ENCODE data around the gene LRRC43.
A peak's percentile ranks its signal among the peaks of the same experiment; 100 is the strongest.

The LRRC43 gene

GRCh38 chr12:122148657-122149056, 34.3 kb upstream of the LRRC43 start:
- H2BK120ac ChIP-seq (ENCODE audit: low read depth, low read length) = no peak overlapping the region
- H3K4me3 ChIP-seq (ENCODE audit: low read length) = no peak overlapping the region
- H3K23ac ChIP-seq (ENCODE audit: low read length) = no peak overlapping the region
- H3K4ac ChIP-seq (ENCODE audit: low read depth, low read length) = no peak overlapping the region
- DNase-seq = no peak
- no peak overlapping the region for H3K27ac ChIP-seq (ENCODE audit: low read depth, low read length)
- H3K56ac ChIP-seq (ENCODE audit: low read length) = no peak overlapping the region
- no peak overlapping the region for H2BK5ac ChIP-seq (ENCODE audit: low read length)
- WGBS (ENCODE audit: extremely low coverage, insufficient coverage, low lambda C conversion rate) = no CpG with 5 or more reads among the region's 6 CpGs
- H2AK5ac ChIP-seq (ENCODE audit: low read length) = no peak overlapping the region
- H3K18ac ChIP-seq (ENCODE audit: low read length) = no peak overlapping the region
- H4K5ac ChIP-seq (ENCODE audit: low read length) = no peak overlapping the region
- H4K8ac ChIP-seq (ENCODE audit: low read depth, low read length) = no peak overlapping the region
- H3K4me1 ChIP-seq (ENCODE audit: control insufficient read depth, low read depth, low read length) = no peaks in the 10 kb centered on the region
- H2BK15ac ChIP-seq (replicated peaks; ENCODE audit: low read depth) = no peak overlapping the region
- H3K36me3 ChIP-seq (ENCODE audit: control insufficient read depth, insufficient read depth, low read length) = no peaks in the 10 kb centered on the region
- no peaks in the 10 kb centered on the region for H3K79me1 ChIP-seq (ENCODE audit: low read length)
- no peaks in the 10 kb centered on the region for H3K79me2 ChIP-seq (ENCODE audit: control insufficient read depth, insufficient read depth, low read length)
- no peak overlapping the region for H3K9ac ChIP-seq (ENCODE audit: low read length)
- no peak overlapping the region for H3K4me2 ChIP-seq (ENCODE audit: low read length)
- H3K27me3 ChIP-seq (ENCODE audit: insufficient read depth, low read length, poor library complexity) = no peaks in the 10 kb centered on the region

DNA sequence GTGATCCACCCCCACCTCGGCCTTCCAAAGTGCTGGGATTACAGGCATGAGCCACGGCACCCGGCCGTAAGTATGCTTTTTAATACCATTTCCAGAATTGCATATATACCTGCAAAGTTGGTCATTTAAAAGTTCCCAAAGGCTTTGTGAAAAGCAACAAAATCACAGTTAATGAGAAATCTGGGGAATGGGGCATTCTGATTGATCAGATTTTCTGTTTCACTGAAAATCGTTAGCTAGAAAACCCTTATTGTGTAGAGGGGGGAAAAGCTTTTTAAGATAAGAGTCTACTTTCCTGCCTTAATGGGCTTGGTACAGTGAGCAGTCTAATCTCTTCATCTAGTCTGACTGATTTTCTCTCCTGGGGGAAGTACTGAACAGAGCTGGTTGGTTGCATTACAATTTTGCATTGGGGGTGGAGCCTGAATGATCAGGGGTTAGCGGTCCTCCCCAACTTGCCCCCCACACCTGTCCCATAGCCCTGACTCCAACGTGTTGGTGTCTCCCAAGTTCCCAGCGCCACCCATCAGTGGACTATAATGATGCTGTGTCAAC, 32.7 kb upstream of the LRRC43 start:
- Histone ChIP-seq H2BK120ac (ENCODE audit: low read depth, low read length) (no peak overlapping the region), H3K23ac (ENCODE audit: low read length) (no peak overlapping the region), H4K5ac (ENCODE audit: low read length) (no peak overlapping the region), H3K4me2 (ENCODE audit: low read length) (no peak overlapping the region), H2BK5ac (ENCODE audit: low read length) (no peak overlapping the region), H3K36me3 (ENCODE audit: control insufficient read depth, insufficient read depth, low read length) (no peaks in the 10 kb centered on the region), H3K4me3 (ENCODE audit: low read length) (no peak overlapping the region), H3K56ac (ENCODE audit: low read length) (no peak overlapping the region), H3K4me1 (ENCODE audit: control insufficient read depth, low read depth, low read length) (no peaks in the 10 kb centered on the region), H3K79me1 (ENCODE audit: low read length) (no peaks in the 10 kb centered on the region), H4K8ac (ENCODE audit: low read depth, low read length) (no peak overlapping the region), H3K27ac (ENCODE audit: low read depth, low read length) (no peak overlapping the region), H3K18ac (ENCODE audit: low read length) (no peak overlapping the region), H3K9ac (ENCODE audit: low read length) (no peak overlapping the region), H3K4ac (ENCODE audit: low read depth, low read length) (no peak overlapping the region), H2AK5ac (ENCODE audit: low read length) (no peak overlapping the region), H2BK15ac (replicated peaks; ENCODE audit: low read depth) (no peak overlapping the region), H3K27me3 (ENCODE audit: insufficient read depth, low read length, poor library complexity) (no peaks in the 10 kb centered on the region), H3K79me2 (ENCODE audit: control insufficient read depth, insufficient read depth, low read length) (no peaks in the 10 kb centered on the region)
- WGBS (ENCODE audit: extremely low coverage, insufficient coverage, low lambda C conversion rate) = no CpG with 5 or more reads among the region's 8 CpGs
- no peak for DNase-seq

DNA sequence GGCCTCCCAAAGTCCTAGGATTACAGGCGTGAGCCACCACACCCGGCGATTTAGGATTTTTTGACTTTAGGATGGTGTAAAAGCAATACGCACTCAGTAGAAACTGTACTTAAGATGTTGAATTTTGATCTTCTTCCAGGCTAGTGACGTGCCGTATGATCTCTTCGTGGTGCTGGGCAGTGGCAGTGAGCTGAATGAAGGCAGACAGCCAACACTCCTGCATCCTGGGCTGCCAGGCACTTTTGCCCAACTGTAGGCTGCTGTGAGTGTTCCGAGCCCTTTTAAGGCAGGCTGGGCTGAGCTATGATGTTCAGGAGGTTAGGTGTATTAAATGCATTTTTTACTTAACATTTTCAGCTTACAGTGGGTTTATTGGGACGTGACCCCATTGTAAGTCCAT, 30.2 kb upstream of the LRRC43 start:
- no peaks in the 10 kb centered on the region for H3K79me1 ChIP-seq (ENCODE audit: low read length)
- H4K8ac ChIP-seq (ENCODE audit: low read depth, low read length) = no peak overlapping the region
- no peak overlapping the region for H2BK15ac ChIP-seq (replicated peaks; ENCODE audit: low read depth)
- H3K9ac ChIP-seq (ENCODE audit: low read length) = no peak overlapping the region
- H3K79me2 ChIP-seq (ENCODE audit: control insufficient read depth, insufficient read depth, low read length) = no peaks in the 10 kb centered on the region
- H2BK5ac ChIP-seq (ENCODE audit: low read length) = no peak overlapping the region
- no peak overlapping the region for H4K5ac ChIP-seq (ENCODE audit: low read length)
- no peaks in the 10 kb centered on the region for H3K4me1 ChIP-seq (ENCODE audit: control insufficient read depth, low read depth, low read length)
- no peak overlapping the region for H2AK5ac ChIP-seq (ENCODE audit: low read length)
- no peak overlapping the region for H3K4me3 ChIP-seq (ENCODE audit: low read length)
- no peak overlapping the region for H3K56ac ChIP-seq (ENCODE audit: low read length)
- no peak overlapping the region for H2BK120ac ChIP-seq (ENCODE audit: low read depth, low read length)
- H3K36me3 ChIP-seq (ENCODE audit: control insufficient read depth, insufficient read depth, low read length) = no peaks in the 10 kb centered on the region
- H3K18ac ChIP-seq (ENCODE audit: low read length) = no peak overlapping the region
- no CpG with 5 or more reads among the region's 9 CpGs for WGBS (ENCODE audit: extremely low coverage, insufficient coverage, low lambda C conversion rate)
- no peak overlapping the region for H3K27ac ChIP-seq (ENCODE audit: low read depth, low read length)
- H3K23ac ChIP-seq (ENCODE audit: low read length) = no peak overlapping the region
- H3K4ac ChIP-seq (ENCODE audit: low read depth, low read length) = no peak overlapping the region
- no peaks in the 10 kb centered on the region for H3K27me3 ChIP-seq (ENCODE audit: insufficient read depth, low read length, poor library complexity)
- no peak for DNase-seq
- H3K4me2 ChIP-seq (ENCODE audit: low read length) = no peak overlapping the region

DNA sequence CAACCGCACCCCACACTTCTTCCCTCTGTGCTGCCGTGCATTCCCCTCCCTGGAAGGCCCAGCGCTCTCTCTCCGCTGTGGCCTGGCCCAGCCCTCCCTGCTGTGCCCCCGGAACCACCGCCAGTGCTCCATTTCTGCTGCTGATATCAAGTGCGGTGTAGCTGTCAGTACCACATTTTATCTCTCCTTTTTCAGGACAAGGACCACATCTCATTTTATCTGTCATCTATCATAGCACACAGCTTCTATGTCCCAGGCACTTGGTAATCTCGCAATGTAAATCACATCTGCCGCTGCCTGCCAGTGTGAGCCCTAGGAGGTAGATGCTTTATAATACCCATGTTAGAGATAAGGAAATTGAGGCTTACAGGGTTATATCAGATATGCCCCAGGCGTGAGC, 27.2 kb upstream of the LRRC43 start:
- H4K8ac ChIP-seq (ENCODE audit: low read depth, low read length) = no peak overlapping the region
- no peak overlapping the region for H3K4ac ChIP-seq (ENCODE audit: low read depth, low read length)
- no peak overlapping the region for H3K23ac ChIP-seq (ENCODE audit: low read length)
- H3K18ac ChIP-seq (ENCODE audit: low read length) = no peak overlapping the region
- H3K56ac ChIP-seq (ENCODE audit: low read length) = peak overlapping the region; percentile 69
- H3K79me1 ChIP-seq (ENCODE audit: low read length) = no peaks in the 10 kb centered on the region
- peak; percentile 92 for DNase-seq
- H2BK5ac ChIP-seq (ENCODE audit: low read length) = peak overlapping the region; percentile 14
- H3K27ac ChIP-seq (ENCODE audit: low read depth, low read length) = peak overlapping the region; percentile 18
- no peak overlapping the region for H2AK5ac ChIP-seq (ENCODE audit: low read length)
- H3K36me3 ChIP-seq (ENCODE audit: control insufficient read depth, insufficient read depth, low read length) = no peaks in the 10 kb centered on the region
- no peak overlapping the region for H2BK120ac ChIP-seq (ENCODE audit: low read depth, low read length)
- H3K4me2 ChIP-seq (ENCODE audit: low read length) = no peak overlapping the region
- H3K27me3 ChIP-seq (ENCODE audit: insufficient read depth, low read length, poor library complexity) = no peaks in the 10 kb centered on the region
- no peak overlapping the region for H4K5ac ChIP-seq (ENCODE audit: low read length)
- WGBS (ENCODE audit: extremely low coverage, insufficient coverage, low lambda C conversion rate) = no CpG with 5 or more reads among the region's 10 CpGs
- no peak overlapping the region for H3K4me3 ChIP-seq (ENCODE audit: low read length)
- no peaks in the 10 kb centered on the region for H3K79me2 ChIP-seq (ENCODE audit: control insufficient read depth, insufficient read depth, low read length)
- no peaks in the 10 kb centered on the region for H3K4me1 ChIP-seq (ENCODE audit: control insufficient read depth, low read depth, low read length)
- no peak overlapping the region for H3K9ac ChIP-seq (ENCODE audit: low read length)
- H2BK15ac ChIP-seq (replicated peaks; ENCODE audit: low read depth) = no peak overlapping the region

- Histone ChIP-seq H3K27me3 (ENCODE audit: insufficient read depth, low read length, poor library complexity) (no peaks in the 10 kb centered on the region), H2BK15ac (replicated peaks; ENCODE audit: low read depth) (no peak overlapping the region), H4K8ac (ENCODE audit: low read depth, low read length) (no peak overlapping the region), H3K18ac (ENCODE audit: low read length) (no peak overlapping the region), H3K4ac (ENCODE audit: low read depth, low read length) (no peak overlapping the region), H2BK120ac (ENCODE audit: low read depth, low read length) (no peak overlapping the region), H3K4me1 (ENCODE audit: control insufficient read depth, low read depth, low read length) (no peaks in the 10 kb centered on the region), H4K5ac (ENCODE audit: low read length) (no peak overlapping the region), H3K4me3 (ENCODE audit: low read length) (no peak overlapping the region), H3K56ac (ENCODE audit: low read length) (no peak overlapping the region), H3K79me2 (ENCODE audit: control insufficient read depth, insufficient read depth, low read length) (no peaks in the 10 kb centered on the region), H2BK5ac (ENCODE audit: low read length) (no peak overlapping the region), H3K9ac (ENCODE audit: low read length) (no peak overlapping the region), H3K23ac (ENCODE audit: low read length) (no peak overlapping the region), H3K36me3 (ENCODE audit: control insufficient read depth, insufficient read depth, low read length) (no peaks in the 10 kb centered on the region), H2AK5ac (ENCODE audit: low read length) (no peak overlapping the region), H3K27ac (ENCODE audit: low read depth, low read length) (no peak overlapping the region), H3K4me2 (ENCODE audit: low read length) (no peak overlapping the region), H3K79me1 (ENCODE audit: low read length) (no peaks in the 10 kb centered on the region)
- no CpG with 5 or more reads among the region's 7 CpGs for WGBS (ENCODE audit: extremely low coverage, insufficient coverage, low lambda C conversion rate)
- DNase-seq = no peak
These were observed 24.1 kb upstream of the LRRC43 start for GRCh38 chr12:122158700-122159285.

DNA sequence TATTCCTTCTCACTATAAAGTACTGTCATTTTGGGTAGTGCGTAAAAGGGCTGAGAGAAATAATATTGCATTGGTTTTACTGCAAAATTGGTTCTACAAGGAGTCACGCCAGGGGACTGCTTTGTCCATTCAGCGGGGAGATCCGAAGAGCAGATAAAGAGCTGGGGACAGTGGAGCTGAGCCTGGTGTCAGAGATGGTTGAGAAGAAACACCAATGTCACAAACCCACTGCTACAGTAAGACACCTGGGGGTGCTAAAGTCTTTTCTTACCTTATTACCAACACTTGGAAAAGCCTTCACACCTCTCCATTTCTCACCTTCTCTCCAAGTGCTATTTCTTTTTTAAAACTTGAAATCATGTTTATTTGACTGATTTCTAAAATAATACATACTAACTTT, 23.0 kb upstream of the LRRC43 start:
- no CpG with 5 or more reads among the region's 4 CpGs for WGBS (ENCODE audit: extremely low coverage, insufficient coverage, low lambda C conversion rate)
- Histone ChIP-seq H3K79me1 (ENCODE audit: low read length) (no peaks in the 10 kb centered on the region), H2BK15ac (replicated peaks; ENCODE audit: low read depth) (no peak overlapping the region), H2BK5ac (ENCODE audit: low read length) (no peak overlapping the region), H3K27ac (ENCODE audit: low read depth, low read length) (no peak overlapping the region), H3K4me1 (ENCODE audit: control insufficient read depth, low read depth, low read length) (no peaks in the 10 kb centered on the region), H3K56ac (ENCODE audit: low read length) (no peak overlapping the region), H3K9ac (ENCODE audit: low read length) (no peak overlapping the region), H3K4me2 (ENCODE audit: low read length) (no peak overlapping the region), H2BK120ac (ENCODE audit: low read depth, low read length) (no peak overlapping the region), H4K8ac (ENCODE audit: low read depth, low read length) (no peak overlapping the region), H3K18ac (ENCODE audit: low read length) (no peak overlapping the region), H4K5ac (ENCODE audit: low read length) (no peak overlapping the region), H2AK5ac (ENCODE audit: low read length) (no peak overlapping the region), H3K79me2 (ENCODE audit: control insufficient read depth, insufficient read depth, low read length) (no peaks in the 10 kb centered on the region), H3K4ac (ENCODE audit: low read depth, low read length) (no peak overlapping the region), H3K4me3 (ENCODE audit: low read length) (no peak overlapping the region), H3K23ac (ENCODE audit: low read length) (no peak overlapping the region), H3K36me3 (ENCODE audit: control insufficient read depth, insufficient read depth, low read length) (no peaks in the 10 kb centered on the region), H3K27me3 (ENCODE audit: insufficient read depth, low read length, poor library complexity) (no peaks in the 10 kb centered on the region)
- peak; percentile 66 for DNase-seq

Data from mesendoderm (in vitro differentiated cells).